Tibial nerve (tissue), 4 donors: Measurements from ENCODE around the gene GNS. TPM values are rescaled to one million over a fixed set of nuclear protein-coding genes. Genes with fewer than 3 reads are reported as not detected.
A peak's percentile ranks its signal among the peaks of the same experiment; 100 is the strongest.

Source experiments
- DNase-seq, 2 donors: peaks; one replicate each; pipeline ENCODE4 v3.0.0-alpha.2; 2019; ENCODE audit warnings: low spot score in 2 of 2
- H3K27ac ChIP-seq, 4 donors: fragments of 200-600 bp; sonication (generic) in 3 of 4; one replicate each; pipeline ENCODE4 v1.5.1; 2017 to 2019; ENCODE audit warnings: mild to moderate bottlenecking in 1 of 4
- H3K27me3 ChIP-seq, 2 donors: fragments of 200-600 bp; sonication (generic) in 1 of 2; one replicate each; pipeline versions ENCODE4 v1.5.1 to v1.6.0; 2017 to 2019
- H3K36me3 ChIP-seq, 3 donors: fragments of 200-600 bp; sonication (generic); one replicate each; pipeline ENCODE4 v1.5.1; 2018 to 2019
- H3K4me1 ChIP-seq, 4 donors: fragments of 200-600 bp; sonication (generic) in 3 of 4; one replicate each; pipeline ENCODE4 v1.5.1; 2017 to 2019
- H3K4me3 ChIP-seq, 4 donors: fragments of 200-600 bp; sonication (generic) in 3 of 4; one replicate each; pipeline ENCODE4 v1.5.1; 2017 to 2019; ENCODE audit warnings: mild to moderate bottlenecking in 1 of 4, moderate library complexity in 1 of 4
- H3K9me3 ChIP-seq, 4 donors: fragments of 200-600 bp; sonication (generic) in 3 of 4; one replicate each; pipeline ENCODE4 v1.5.1; 2017 to 2019
- CTCF ChIP-seq, 5 experiments: fragments of 200-600 bp in 3 of 5; fragments of 450-650 bp in 2 of 5; sonication (generic) in 3 of 5; IDR thresholded peaks; one replicate each; pipeline ENCODE4 v1.5.1; 2016 to 2019; ENCODE audit warnings: antibody characterized with exemption in 5 of 5, mild to moderate bottlenecking in 3 of 5, moderate library complexity in 2 of 5
- EP300 ChIP-seq, 2 donors: sonication (generic); formaldehyde crosslinking; IDR thresholded peaks; one replicate each; pipeline ENCODE4 v1.6.1; 2017; ENCODE audit warnings: antibody characterized with exemption in 2 of 2, mild to moderate bottlenecking in 1 of 2
- POLR2A ChIP-seq, 2 donors: fragments of 450-650 bp; IDR thresholded peaks; one replicate each; pipeline ENCODE4 v1.6.1; 2017; ENCODE audit warnings: antibody characterized with exemption in 2 of 2, mild to moderate bottlenecking in 2 of 2, moderate library complexity in 2 of 2
- whole genome bisulfite sequencing, 2 donors: methylation state at CpG; one replicate each; pipeline ENCODE4 v1.1.5; 2018; 5-methylcytosine and 5-hydroxymethylcytosine counted together
- total RNA-seq, 4 donors: library from RNA; depleted of rRNA; stranded (reverse); fragments of >200 nt; gene quantifications; one replicate each; pipeline ENCODE4 v1.1.0, GENCODE V29; 2016

Gene GNS
- total RNA-seq = 10 to 100 TPM; 72.2 to 88.4 (median 81.4) TPM

- Histone ChIP-seq H3K4me1 (peaks cover 0 to 42% (median 12%) of the 10 kb centered on the region in 4 donors), H3K9me3 (no peaks in the 10 kb centered on the region), H3K4me3 (peak within 1 kb of the TSS; percentile 88 to 99 (median 98)), H3K27me3 (no peaks in the 10 kb centered on the region), H3K27ac (peak within 1 kb of the TSS; percentile 85 to 96 (median 92)), H3K36me3 (peaks cover 0 to 9% (median 0%) of the 10 kb centered on the region in 3 donors)
- DNase-seq = peak; percentile 96 to 97
- peak in 2 of 5 experiments; percentile 10 to 31 for TF ChIP-seq CTCF (IDR thresholded peaks at IDR 0.05)
- peak; percentile 83 to 90 for TF ChIP-seq EP300 (IDR thresholded peaks at IDR 0.05)
- peak; percentile 45 to 73 for TF ChIP-seq POLR2A (IDR thresholded peaks at IDR 0.05)
- 0 to 1% methylated on average over 63 to 67 of the region's 67 CpGs for WGBS, 2 donors
These were observed at the start of gene GNS for GRCh38 chr12:64759035-64759894. Gene GNS (minus strand): TSS chr12:64759406. CDS start chr12:64759276, 130 bp downstream.

GRCh38 chr12:64808110-64808509, 48.9 kb upstream of the GNS start:
- 49 to 59% methylated on average over 5 of the region's 5 CpGs for WGBS, 2 donors
- no peak for DNase-seq
- TF ChIP-seq POLR2A (IDR thresholded peaks at IDR 0.05) = no peak
- TF ChIP-seq CTCF (IDR thresholded peaks at IDR 0.05) = no peak
- TF ChIP-seq EP300 (IDR thresholded peaks at IDR 0.05) = no peak
- Histone ChIP-seq H3K9me3 (no peaks in the 10 kb centered on the region), H3K27me3 (no peaks in the 10 kb centered on the region), H3K4me1 (no peaks in the 10 kb centered on the region), H3K36me3 (no peaks in the 10 kb centered on the region), H3K27ac (no peak overlapping the region), H3K4me3 (no peak overlapping the region)

- H3K9me3 ChIP-seq = no peaks in the 10 kb centered on the region
- no peak for DNase-seq
- no peak overlapping the region for H3K4me3 ChIP-seq
- no peaks in the 10 kb centered on the region for H3K27me3 ChIP-seq
- peaks cover 0 to 3% (median 0%) of the 10 kb centered on the region in 4 donors for H3K4me1 ChIP-seq
- TF ChIP-seq CTCF (IDR thresholded peaks at IDR 0.05) (no peak), EP300 (IDR thresholded peaks at IDR 0.05) (no peak), POLR2A (IDR thresholded peaks at IDR 0.05) (no peak)
- H3K36me3 ChIP-seq = no peaks in the 10 kb centered on the region
- no peak overlapping the region for H3K27ac ChIP-seq
- WGBS, 2 donors = 67 to 75% methylated on average over 7 of the region's 7 CpGs
These were observed 47.6 kb upstream of the GNS start for GRCh38 chr12:64806593-64807460.

GRCh38 chr12:64806173-64806572, 47.0 kb upstream of the GNS start:
- no peak for DNase-seq
- Histone ChIP-seq H3K27me3 (no peaks in the 10 kb centered on the region), H3K4me1 (peaks cover 0 to 3% (median 0%) of the 10 kb centered on the region in 4 donors), H3K4me3 (no peak overlapping the region), H3K27ac (no peak overlapping the region), H3K36me3 (no peaks in the 10 kb centered on the region), H3K9me3 (no peaks in the 10 kb centered on the region)
- TF ChIP-seq CTCF (IDR thresholded peaks at IDR 0.05) (no peak), POLR2A (IDR thresholded peaks at IDR 0.05) (no peak), EP300 (IDR thresholded peaks at IDR 0.05) (no peak)
- 53 to 66% methylated on average over 2 of the region's 2 CpGs for WGBS, 2 donors
